Measurements from ENCODE around the gene RGS6. TPM values are rescaled to one million over a fixed set of nuclear protein-coding genes. Genes with fewer than 3 reads are reported as not detected.

The RGS6 gene
- total and polyA plus RNA-seq, 4 experiments from 2014 or later: 0.32 TPM; not detected in 3

DNA sequence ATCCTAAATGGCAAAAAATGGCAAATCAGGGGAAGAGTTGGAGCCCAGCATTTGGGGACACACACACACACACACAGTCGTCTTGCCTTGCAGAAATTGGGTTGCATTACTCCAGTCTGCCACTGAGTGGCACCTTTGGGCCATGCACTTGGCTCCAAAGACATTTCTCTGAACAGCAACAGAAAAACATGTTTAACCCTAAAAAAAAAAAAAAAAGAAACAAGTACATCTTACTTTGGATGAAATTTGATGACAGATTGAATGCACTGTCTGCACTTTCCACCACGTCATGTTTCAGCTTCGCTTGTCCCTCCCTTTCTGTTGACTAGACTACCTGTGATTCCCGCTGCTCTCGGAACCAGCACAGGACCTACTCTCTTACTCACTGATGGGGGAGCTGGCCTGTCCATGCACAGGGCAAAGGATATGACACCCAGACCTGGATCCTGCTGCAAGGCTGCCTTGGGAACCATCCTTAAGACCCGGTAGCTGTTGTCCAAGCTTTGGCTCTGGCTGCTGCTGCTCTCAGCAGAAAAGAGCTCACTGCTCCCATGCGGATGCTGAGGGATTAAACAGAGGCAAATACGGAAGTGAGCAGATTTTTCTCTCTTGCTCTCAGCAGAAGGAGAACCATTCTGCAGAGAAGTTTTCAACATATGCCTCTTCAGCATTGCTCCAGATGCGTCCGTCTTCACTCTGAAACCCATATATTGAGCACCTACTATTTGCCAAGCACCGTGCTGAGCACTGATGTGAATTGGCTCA, 584.9 kb downstream of the RGS6 start:
- peak overlapping the region in 3 of 7 donors; percentile 42 to 65 (median 51) for H3K27ac Mint-ChIP-seq

DNA sequence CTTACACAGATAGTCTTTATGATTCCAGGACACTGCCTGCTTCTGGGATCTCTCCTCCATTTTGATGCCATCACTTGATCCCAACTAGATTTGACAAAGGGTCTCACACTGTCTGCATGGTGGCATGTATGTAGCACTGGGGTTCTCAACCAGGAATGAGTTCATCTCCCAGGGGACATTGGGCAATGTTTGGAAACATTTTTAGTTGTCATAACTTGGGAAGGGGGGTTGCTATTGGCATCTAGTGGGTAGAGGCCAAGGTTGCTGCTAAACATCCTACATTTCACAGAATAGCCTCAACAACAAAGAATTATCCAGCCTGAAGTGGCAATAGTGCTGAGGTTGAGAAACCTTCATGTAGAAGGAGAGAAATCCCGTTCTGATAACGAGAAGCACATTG, 585.5 kb downstream of the RGS6 start:
- Histone ChIP-seq H3K27ac (ENCODE audit: low read depth, low read length) (no peak overlapping the region), H3K9me3 (ENCODE audit: control insufficient read depth in 1 of 2, low read length in 2 of 2) (no peaks in the 10 kb centered on the region), H3K4me1 (ENCODE audit: insufficient read depth, low read length) (peaks cover 34% of the 10 kb centered on the region), H3K36me3 (ENCODE audit: insufficient read depth, low read length) (no peaks in the 10 kb centered on the region), H3K4me3 (ENCODE audit: low read length in 2 of 2) (no peak overlapping the region), H3K27me3 (ENCODE audit: insufficient read depth, low read length) (no peaks in the 10 kb centered on the region)
- ChIA-PET POLR2A (ENCODE audit: partially characterized antibody) (interaction anchor here (1.1 to 1.3 kb wide), 2 partner anchors 34 to 376 kb away, joined by 3 to 4 read pairs; partner anchors contain the start of gene DPF3), CTCF (ENCODE audit: partially characterized antibody) (interaction anchor here (0.7 to 11.3 kb wide), 28 partner anchors 9 to 954 kb away, joined by 3 to 264 read pairs (median 4); partner anchors contain the start of gene DPF3)
- H3K27me3 Mint-ChIP-seq: no peaks in the 10 kb centered on the region
- peak overlapping the region in 4 of 8 donors; percentile 15 to 78 (median 62) for H3K4me3 Mint-ChIP-seq
- DNase-seq: no peak
- H3K36me3 Mint-ChIP-seq: no peaks in the 10 kb centered on the region
- intact Hi-C loops (cut with micrococcal nuclease): loop anchor here (1.0 to 5.0 kb wide), 5 partner anchors 73 to 955 kb away; no protein-coding TSS in a partner anchor
- H3K9me3 Mint-ChIP-seq: peaks cover 0 to 14% (median 5%) of the 10 kb centered on the region in 8 donors
- H3K27ac Mint-ChIP-seq: peak overlapping the region in 2 of 7 donors; percentile 32 to 47
- H3K4me1 Mint-ChIP-seq: peaks cover 32 to 57% (median 40%) of the 10 kb centered on the region in 4 donors

More for the DNA sequence above, 584.9 kb downstream of the RGS6 start:
- Mint-ChIP-seq H3K4me1 (peaks cover 31 to 55% (median 39%) of the 10 kb centered on the region in 4 donors), H3K36me3 (no peaks in the 10 kb centered on the region), H3K9me3 (peaks cover 0 to 14% (median 5%) of the 10 kb centered on the region in 8 donors), H3K27me3 (no peaks in the 10 kb centered on the region), H3K4me3 (peak overlapping the region in 5 of 8 donors; percentile 2 to 78 (median 33))
- CTCF ChIA-PET (ENCODE audit: partially characterized antibody): interaction anchor here (0.7 to 11.3 kb wide), 31 partner anchors 8 to 954 kb away, joined by 3 to 264 read pairs (median 4); partner anchors contain the start of gene DPF3
- Histone ChIP-seq H3K27me3 (ENCODE audit: insufficient read depth, low read length) (no peaks in the 10 kb centered on the region), H3K9me3 (ENCODE audit: control insufficient read depth in 1 of 2, low read length in 2 of 2) (no peaks in the 10 kb centered on the region), H3K4me3 (ENCODE audit: low read length in 2 of 2) (no peak overlapping the region), H3K36me3 (ENCODE audit: insufficient read depth, low read length) (no peaks in the 10 kb centered on the region), H3K27ac (ENCODE audit: low read depth, low read length) (no peak overlapping the region), H3K4me1 (ENCODE audit: insufficient read depth, low read length) (peaks cover 34% of the 10 kb centered on the region)
- DNase-seq: peak; percentile 70 to 76 (median 75)
- intact Hi-C loops (cut with micrococcal nuclease): loop anchor here (1.0 to 5.0 kb wide), 4 partner anchors 73 to 955 kb away; no protein-coding TSS in a partner anchor
- POLR2A ChIA-PET (ENCODE audit: partially characterized antibody): interaction anchor here (0.6 to 1.3 kb wide), 4 partner anchors 29 to 387 kb away, joined by 3 to 7 read pairs (median 4); partner anchors contain the start of gene DPF3

DNA sequence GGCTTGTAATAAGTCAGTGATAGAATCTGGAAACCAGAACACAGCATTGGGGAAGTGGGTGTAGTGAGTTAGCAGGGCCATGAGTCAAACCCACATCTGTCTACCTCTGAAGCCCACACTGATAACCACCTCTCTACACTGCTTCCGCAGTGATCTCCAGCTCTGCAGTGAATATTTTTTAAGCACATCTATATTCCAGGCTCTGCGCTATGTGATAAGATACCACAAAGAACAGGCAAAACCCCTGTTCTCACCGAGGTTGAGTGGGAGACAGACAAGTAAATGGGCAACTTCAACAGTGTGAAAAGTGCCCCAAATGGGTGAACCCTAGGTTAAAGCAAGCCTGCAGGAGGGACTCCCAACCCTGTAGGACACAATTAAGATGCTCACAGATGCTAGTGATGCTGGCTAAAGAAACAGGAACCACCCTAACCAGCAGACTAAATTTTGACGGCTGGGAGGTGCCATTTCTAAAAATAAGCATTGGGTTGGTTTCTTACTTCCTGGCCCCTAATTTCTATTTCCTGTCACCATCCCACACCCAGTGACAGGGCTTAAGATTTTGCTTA, 586.7 kb downstream of the RGS6 start:
- POLR2A ChIA-PET (ENCODE audit: partially characterized antibody): interaction anchor here (1.2 to 1.3 kb wide), 2 partner anchors 375 to 429 kb away, joined by 3 to 6 read pairs; partner anchors contain the start of gene DPF3
- CTCF ChIA-PET (ENCODE audit: partially characterized antibody): interaction anchor here (1.0 to 11.3 kb wide), 4 partner anchors 9 to 430 kb away, joined by 3 to 264 read pairs (median 40); no protein-coding TSS in a partner anchor
- peaks cover 38% of the 10 kb centered on the region for H3K4me1 ChIP-seq (ENCODE audit: insufficient read depth, low read length)
- H3K9me3 ChIP-seq (ENCODE audit: control insufficient read depth in 1 of 2, low read length in 2 of 2): no peaks in the 10 kb centered on the region
- peak; percentile 36 to 64 (median 54) for DNase-seq
- H3K27ac Mint-ChIP-seq: peak overlapping the region; percentile 22 to 81 (median 47)
- H3K4me3 ChIP-seq (ENCODE audit: low read length in 2 of 2): peak overlapping the region in 1 of 2 donors; percentile 27
- H3K4me3 Mint-ChIP-seq: peak overlapping the region; percentile 43 to 78 (median 62)
- peaks cover 0 to 14% (median 5%) of the 10 kb centered on the region in 8 donors for H3K9me3 Mint-ChIP-seq
- H3K4me1 Mint-ChIP-seq: peaks cover 32 to 62% (median 45%) of the 10 kb centered on the region in 4 donors
- no peaks in the 10 kb centered on the region for H3K36me3 ChIP-seq (ENCODE audit: insufficient read depth, low read length)
- H3K27me3 Mint-ChIP-seq: no peaks in the 10 kb centered on the region
- H3K27me3 ChIP-seq (ENCODE audit: insufficient read depth, low read length): no peaks in the 10 kb centered on the region
- intact Hi-C loops (cut with micrococcal nuclease): loop anchor here (2.0 to 5.0 kb wide), 2 partner anchors 76 to 953 kb away; no protein-coding TSS in a partner anchor
- peak overlapping the region; percentile 29 for H3K27ac ChIP-seq (ENCODE audit: low read depth, low read length)
- no peaks in the 10 kb centered on the region for H3K36me3 Mint-ChIP-seq

DNA sequence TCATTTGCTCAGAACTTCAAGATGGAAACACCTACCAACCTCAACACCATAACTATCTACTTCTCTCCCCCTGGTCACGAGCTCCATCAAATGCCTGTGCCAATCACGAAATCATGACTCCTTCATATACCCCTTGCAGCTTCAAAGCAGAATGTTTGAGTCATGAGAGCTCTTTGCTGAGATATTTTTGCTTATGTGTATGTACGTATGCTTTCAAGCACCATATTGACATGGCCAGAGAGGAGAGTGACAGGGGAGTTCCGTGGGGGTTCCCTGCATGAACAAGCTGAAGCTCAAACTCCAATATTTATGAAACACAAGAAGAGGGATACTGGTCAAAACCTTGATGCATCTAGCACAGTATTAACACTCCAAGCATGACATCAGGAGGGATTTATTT, 587.3 kb downstream of the RGS6 start:
- Mint-ChIP-seq H3K4me3 (peak overlapping the region in 7 of 8 donors; percentile 51 to 78 (median 63)), H3K4me1 (peaks cover 38 to 69% (median 51%) of the 10 kb centered on the region in 4 donors), H3K27ac (peak overlapping the region in 6 of 7 donors; percentile 6 to 63 (median 32)), H3K27me3 (no peaks in the 10 kb centered on the region), H3K36me3 (no peaks in the 10 kb centered on the region), H3K9me3 (peaks cover 0 to 14% (median 5%) of the 10 kb centered on the region in 8 donors)
- ChIA-PET CTCF (ENCODE audit: partially characterized antibody) (interaction anchor here (1.3 to 11.3 kb wide), 2 partner anchors 385 to 429 kb away, joined by 5 to 264 read pairs; no protein-coding TSS in a partner anchor), POLR2A (ENCODE audit: partially characterized antibody) (interaction anchor here (1.3 kb wide), 1 partner anchor 374 kb away, joined by 6 read pairs; the partner anchor contains the start of gene DPF3)
- H3K27me3 ChIP-seq (ENCODE audit: insufficient read depth, low read length): no peaks in the 10 kb centered on the region
- peak in 1 of 5 donors; percentile 57 for DNase-seq
- H3K36me3 ChIP-seq (ENCODE audit: insufficient read depth, low read length): no peaks in the 10 kb centered on the region
- H3K4me3 ChIP-seq (ENCODE audit: low read length in 2 of 2): no peak overlapping the region
- intact Hi-C loops (cut with micrococcal nuclease): loop anchor here (2.0 to 5.0 kb wide), 2 partner anchors 75 to 953 kb away; no protein-coding TSS in a partner anchor
- H3K4me1 ChIP-seq (ENCODE audit: insufficient read depth, low read length): peaks cover 45% of the 10 kb centered on the region
- no peaks in the 10 kb centered on the region for H3K9me3 ChIP-seq (ENCODE audit: control insufficient read depth in 1 of 2, low read length in 2 of 2)
- H3K27ac ChIP-seq (ENCODE audit: low read depth, low read length): peak overlapping the region; percentile 29

DNA sequence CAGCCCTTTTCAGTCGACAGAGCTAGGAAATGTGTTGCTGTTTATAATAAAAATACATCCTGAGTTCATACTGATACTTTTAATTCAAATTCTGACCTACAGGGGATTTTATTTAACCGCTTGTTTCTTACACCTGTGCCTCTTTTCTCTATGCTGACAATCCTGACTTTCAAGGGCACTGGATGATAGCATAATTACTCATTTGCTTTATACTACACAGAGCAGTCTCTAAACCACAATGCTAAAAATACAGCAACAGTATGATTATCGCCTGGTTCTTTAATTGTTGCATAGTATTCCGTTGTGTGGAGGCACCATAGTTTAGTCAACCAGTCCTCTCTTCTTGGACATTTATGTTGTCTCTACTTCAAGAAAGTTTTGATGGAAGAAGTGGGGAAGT, 588.8 kb downstream of the RGS6 start:
- ChIA-PET CTCF (ENCODE audit: partially characterized antibody) (interaction anchor here (1.3 to 11.3 kb wide), 2 partner anchors 383 to 427 kb away, joined by 5 to 264 read pairs; no protein-coding TSS in a partner anchor), POLR2A (ENCODE audit: partially characterized antibody) (no interaction called here)
- Histone ChIP-seq H3K4me1 (ENCODE audit: insufficient read depth, low read length) (peaks cover 49% of the 10 kb centered on the region), H3K27ac (ENCODE audit: low read depth, low read length) (no peak overlapping the region), H3K36me3 (ENCODE audit: insufficient read depth, low read length) (no peaks in the 10 kb centered on the region), H3K27me3 (ENCODE audit: insufficient read depth, low read length) (no peaks in the 10 kb centered on the region), H3K9me3 (ENCODE audit: control insufficient read depth in 1 of 2, low read length in 2 of 2) (no peaks in the 10 kb centered on the region), H3K4me3 (ENCODE audit: low read length in 2 of 2) (no peak overlapping the region)
- intact Hi-C loops (cut with micrococcal nuclease): no loop called here
- DNase-seq: no peak
- H3K9me3 Mint-ChIP-seq: peaks cover 0 to 14% (median 5%) of the 10 kb centered on the region in 8 donors
- H3K27me3 Mint-ChIP-seq: no peaks in the 10 kb centered on the region
- H3K27ac Mint-ChIP-seq: peak overlapping the region in 1 of 7 donors; percentile 23
- no peaks in the 10 kb centered on the region for H3K36me3 Mint-ChIP-seq
- H3K4me3 Mint-ChIP-seq: no peak overlapping the region
- H3K4me1 Mint-ChIP-seq: peaks cover 40 to 74% (median 59%) of the 10 kb centered on the region in 4 donors

DNA sequence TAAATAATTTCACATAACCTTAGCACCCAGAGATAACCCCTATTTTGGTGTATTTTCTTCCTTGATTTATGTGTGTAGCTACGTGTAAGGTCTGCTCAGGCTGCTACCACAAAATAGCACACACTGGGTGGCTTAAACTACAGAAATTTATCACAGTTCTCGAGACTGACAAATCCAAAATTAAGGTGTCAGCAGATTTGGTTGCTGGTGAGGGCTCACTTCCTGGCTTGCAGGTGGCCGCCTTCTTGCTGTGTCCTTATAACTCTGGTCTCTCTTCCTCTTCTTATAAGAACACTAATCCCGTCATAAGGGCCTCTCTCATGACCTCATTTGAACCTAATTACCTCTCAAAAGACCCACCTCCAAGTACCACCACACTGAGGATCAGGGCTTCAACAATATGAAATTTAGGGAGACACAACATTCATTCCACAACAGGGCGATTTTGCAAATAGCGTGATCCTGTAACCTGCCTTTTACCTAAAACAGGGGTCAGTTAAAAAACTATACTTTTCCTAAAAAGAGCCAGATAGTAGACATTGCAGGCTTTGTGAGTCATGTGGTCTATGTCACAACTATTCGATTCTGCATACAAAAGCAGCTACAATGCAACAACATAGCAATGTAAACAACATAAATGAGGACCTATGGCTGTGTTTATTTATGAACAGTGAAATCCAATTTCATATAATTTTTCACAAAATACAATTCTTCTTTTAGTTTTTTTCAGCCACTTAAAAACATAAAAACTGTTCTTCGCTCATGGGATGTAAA, 589.9 kb downstream of the RGS6 start:
- ChIA-PET POLR2A (ENCODE audit: partially characterized antibody) (no interaction called here), CTCF (ENCODE audit: partially characterized antibody) (interaction anchor here (0.9 kb wide), 1 partner anchor 382 kb away, joined by 3 read pairs; no protein-coding TSS in a partner anchor)
- Histone ChIP-seq H3K36me3 (ENCODE audit: insufficient read depth, low read length) (no peaks in the 10 kb centered on the region), H3K27me3 (ENCODE audit: insufficient read depth, low read length) (no peaks in the 10 kb centered on the region), H3K4me3 (ENCODE audit: low read length in 2 of 2) (no peak overlapping the region), H3K27ac (ENCODE audit: low read depth, low read length) (no peak overlapping the region), H3K9me3 (ENCODE audit: control insufficient read depth in 1 of 2, low read length in 2 of 2) (no peaks in the 10 kb centered on the region), H3K4me1 (ENCODE audit: insufficient read depth, low read length) (peaks cover 42% of the 10 kb centered on the region)
- intact Hi-C loops (cut with micrococcal nuclease): no loop called here
- Mint-ChIP-seq H3K27me3 (no peaks in the 10 kb centered on the region), H3K9me3 (peaks cover 0 to 14% (median 5%) of the 10 kb centered on the region in 8 donors), H3K36me3 (no peaks in the 10 kb centered on the region), H3K4me1 (peaks cover 34 to 64% (median 53%) of the 10 kb centered on the region in 4 donors), H3K4me3 (no peak overlapping the region), H3K27ac (no peak overlapping the region)
- DNase-seq: no peak
